Measurements from ENCODE around the gene CRIM1. TPM values are rescaled to one million over a fixed set of nuclear protein-coding genes. Genes with fewer than 3 reads are reported as not detected.

Gene CRIM1
- total RNA-seq, 1 donor from 2014 or later = 30.3 TPM

- DNase-seq (ENCODE audit: extremely low spot score, unreplicated experiment) = no peak
- Mint-ChIP-seq H3K4me1 (ENCODE audit: unreplicated experiment) (peaks cover 23% of the 10 kb centered on the region), H3K9me3 (no peaks in the 10 kb centered on the region), H3K36me3 (no peaks in the 10 kb centered on the region), H3K27ac (no peak overlapping the region), H3K4me3 (no peak overlapping the region), H3K27me3 (no peaks in the 10 kb centered on the region)
- TF ChIP-seq CTCF (conservative IDR thresholded peaks at IDR 0.05) = no peak
Observed at GRCh38 chr2:36405183-36405582, 49.6 kb downstream of the CRIM1 start.

GRCh38 chr2:36406296-36406695 is 50.7 kb downstream of the CRIM1 start:
- TF ChIP-seq CTCF (conservative IDR thresholded peaks at IDR 0.05) = no peak
- H3K4me3 Mint-ChIP-seq = no peak overlapping the region
- H3K27ac Mint-ChIP-seq = no peak overlapping the region
- no peak for DNase-seq (ENCODE audit: extremely low spot score, unreplicated experiment)
- H3K4me1 Mint-ChIP-seq (ENCODE audit: unreplicated experiment) = peaks cover 26% of the 10 kb centered on the region
- H3K36me3 Mint-ChIP-seq = no peaks in the 10 kb centered on the region
- no peaks in the 10 kb centered on the region for H3K9me3 Mint-ChIP-seq
- no peaks in the 10 kb centered on the region for H3K27me3 Mint-ChIP-seq

- Mint-ChIP-seq H3K27me3 (no peaks in the 10 kb centered on the region), H3K36me3 (no peaks in the 10 kb centered on the region), H3K27ac (no peak overlapping the region), H3K4me3 (no peak overlapping the region), H3K9me3 (peaks cover 5% of the 10 kb centered on the region), H3K4me1 (ENCODE audit: unreplicated experiment) (peaks cover 33% of the 10 kb centered on the region)
- no peak for TF ChIP-seq CTCF (conservative IDR thresholded peaks at IDR 0.05)
- no peak for DNase-seq (ENCODE audit: extremely low spot score, unreplicated experiment)
Observed at GRCh38 chr2:36407413-36407812, 51.8 kb downstream of the CRIM1 start.

GRCh38 chr2:36408198-36408703 is 52.7 kb downstream of the CRIM1 start:
- Mint-ChIP-seq H3K27me3 (no peaks in the 10 kb centered on the region), H3K9me3 (peaks cover 5% of the 10 kb centered on the region), H3K4me1 (ENCODE audit: unreplicated experiment) (peaks cover 33% of the 10 kb centered on the region), H3K4me3 (no peak overlapping the region), H3K36me3 (no peaks in the 10 kb centered on the region), H3K27ac (no peak overlapping the region)
- no peak for DNase-seq (ENCODE audit: extremely low spot score, unreplicated experiment)
- no peak for TF ChIP-seq CTCF (conservative IDR thresholded peaks at IDR 0.05)

GRCh38 chr2:36409335-36409734 is 53.8 kb downstream of the CRIM1 start:
- no peaks in the 10 kb centered on the region for H3K27me3 Mint-ChIP-seq
- H3K36me3 Mint-ChIP-seq = no peaks in the 10 kb centered on the region
- peaks cover 5% of the 10 kb centered on the region for H3K9me3 Mint-ChIP-seq
- DNase-seq (ENCODE audit: extremely low spot score, unreplicated experiment) = no peak
- peaks cover 33% of the 10 kb centered on the region for H3K4me1 Mint-ChIP-seq (ENCODE audit: unreplicated experiment)
- no peak for TF ChIP-seq CTCF (conservative IDR thresholded peaks at IDR 0.05)
- H3K4me3 Mint-ChIP-seq = no peak overlapping the region
- H3K27ac Mint-ChIP-seq = no peak overlapping the region

GRCh38 chr2:36409935-36410334 is 54.4 kb downstream of the CRIM1 start:
- no peak for TF ChIP-seq CTCF (conservative IDR thresholded peaks at IDR 0.05)
- no peak for DNase-seq (ENCODE audit: extremely low spot score, unreplicated experiment)
- H3K4me3 Mint-ChIP-seq = no peak overlapping the region
- H3K27ac Mint-ChIP-seq = no peak overlapping the region
- H3K4me1 Mint-ChIP-seq (ENCODE audit: unreplicated experiment) = peaks cover 39% of the 10 kb centered on the region
- no peaks in the 10 kb centered on the region for H3K36me3 Mint-ChIP-seq
- H3K9me3 Mint-ChIP-seq = peaks cover 5% of the 10 kb centered on the region
- no peaks in the 10 kb centered on the region for H3K27me3 Mint-ChIP-seq

All from type B pancreatic cell (in vitro differentiated cells).